ENCODE results near the gene MOSMO. TPM values are rescaled to one million over a fixed set of nuclear protein-coding genes. Genes with fewer than 3 reads are reported as not detected.

Gene MOSMO
- total and polyA plus RNA-seq, 10 donors, result 9.5 to 35.7 (median 16.8) TPM

GRCh38 chr16:22077700-22078313, 69.9 kb downstream of the MOSMO start:
- H3K27ac ChIP-seq, result no peak overlapping the region
- no peaks in the 10 kb centered on the region for H3K9me3 ChIP-seq
- H3K4me3 ChIP-seq, result no peak overlapping the region
- peaks cover 0 to 13% (median 0%) of the 10 kb centered on the region in 6 donors for H3K4me1 ChIP-seq
- peaks cover 0 to 46% (median 4%) of the 10 kb centered on the region in 6 donors for H3K36me3 ChIP-seq
- DNase-seq, result peak; percentile 81
- WGBS, 5 donors, result 42 to 47% (median 43%) methylated on average over 8 of the region's 8 CpGs
- H3K27me3 ChIP-seq (replicated peaks in 1 of 7), result no peaks in the 10 kb centered on the region
- intact Hi-C loops (cut with DNase I; ENCODE audit: low total_unique reads), result loop anchor here (5.0 to 10.0 kb wide), 2 partner anchors 76 to 107 kb away; partner anchors contain the start of gene PDZD9
- TF ChIP-seq POLR2A (IDR thresholded peaks at IDR 0.05), result no peak
- TF ChIP-seq CTCF (IDR thresholded peaks at IDR 0.05 in 8 of 11, conservative IDR thresholded peaks at IDR 0.05 in 3 of 11), result peak; percentile 25 to 80 (median 67)
- TF ChIP-seq POLR2AphosphoS5 (IDR thresholded peaks at IDR 0.05), result no peak

- H3K4me1 ChIP-seq, result peaks cover 0 to 9% (median 0%) of the 10 kb centered on the region in 6 donors
- no peak overlapping the region for H3K4me3 ChIP-seq
- intact Hi-C loops (cut with DNase I; ENCODE audit: low total_unique reads), result loop anchor here (5.0 to 10.0 kb wide), 2 partner anchors 76 to 106 kb away; partner anchors contain the start of gene PDZD9
- H3K27ac ChIP-seq, result no peak overlapping the region
- no peaks in the 10 kb centered on the region for H3K27me3 ChIP-seq (replicated peaks in 1 of 7)
- TF ChIP-seq POLR2A (IDR thresholded peaks at IDR 0.05) (no peak), CTCF (IDR thresholded peaks at IDR 0.05 in 8 of 11, conservative IDR thresholded peaks at IDR 0.05 in 3 of 11) (no peak), POLR2AphosphoS5 (IDR thresholded peaks at IDR 0.05) (no peak)
- peaks cover 0 to 53% (median 4%) of the 10 kb centered on the region in 6 donors for H3K36me3 ChIP-seq
- H3K9me3 ChIP-seq, result no peaks in the 10 kb centered on the region
- DNase-seq, result no peak
- WGBS, 5 donors, result 91 to 98% (median 96%) methylated on average over 1 of the region's 1 CpG
These were observed 70.7 kb downstream of the MOSMO start for GRCh38 chr16:22078656-22079055.

DNA sequence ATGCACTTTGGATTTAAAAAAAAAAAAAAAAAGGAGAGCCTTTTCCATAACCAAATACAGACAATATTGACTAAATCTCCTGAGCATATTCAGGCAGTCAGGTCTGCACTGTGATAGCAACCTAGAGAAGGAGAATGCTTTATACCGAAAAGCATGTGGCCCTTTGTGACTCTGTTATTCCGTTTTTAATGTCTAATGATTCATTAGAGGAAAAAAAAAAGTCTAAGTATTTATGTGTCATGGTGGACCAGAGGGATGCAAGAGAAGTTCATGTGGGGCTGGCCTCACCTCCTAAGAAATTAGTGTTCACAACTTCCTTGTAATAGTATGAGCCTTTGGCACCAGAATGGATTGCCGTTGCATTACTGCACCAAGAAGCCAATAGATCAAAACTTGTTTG, 73.1 kb downstream of the MOSMO start:
- intact Hi-C loops (cut with DNase I; ENCODE audit: low total_unique reads), result no loop called here
- Histone ChIP-seq H3K36me3 (peaks cover 0 to 62% (median 7%) of the 10 kb centered on the region in 6 donors), H3K9me3 (no peaks in the 10 kb centered on the region), H3K27me3 (replicated peaks in 1 of 7) (no peaks in the 10 kb centered on the region), H3K4me1 (peaks cover 0 to 9% (median 0%) of the 10 kb centered on the region in 6 donors), H3K27ac (no peak overlapping the region), H3K4me3 (no peak overlapping the region)
- TF ChIP-seq POLR2A (IDR thresholded peaks at IDR 0.05) (no peak), POLR2AphosphoS5 (IDR thresholded peaks at IDR 0.05) (no peak), CTCF (IDR thresholded peaks at IDR 0.05 in 8 of 11, conservative IDR thresholded peaks at IDR 0.05 in 3 of 11) (no peak)
- WGBS, 5 donors, result 91 to 96% (median 94%) methylated on average over 3 of the region's 3 CpGs
- no peak for DNase-seq

- Histone ChIP-seq H3K27me3 (replicated peaks in 1 of 7) (no peaks in the 10 kb centered on the region), H3K4me1 (no peaks in the 10 kb centered on the region), H3K4me3 (no peak overlapping the region), H3K9me3 (no peaks in the 10 kb centered on the region), H3K27ac (no peak overlapping the region), H3K36me3 (peaks cover 0 to 49% (median 3%) of the 10 kb centered on the region in 6 donors)
- TF ChIP-seq POLR2A (IDR thresholded peaks at IDR 0.05) (no peak), POLR2AphosphoS5 (IDR thresholded peaks at IDR 0.05) (no peak), CTCF (IDR thresholded peaks at IDR 0.05 in 8 of 11, conservative IDR thresholded peaks at IDR 0.05 in 3 of 11) (no peak)
- no peak for DNase-seq
- WGBS, 5 donors, result 94 to 100% (median 98%) methylated on average over 1 of the region's 1 CpG
- intact Hi-C loops (cut with DNase I; ENCODE audit: low total_unique reads), result no loop called here
These were observed 78.5 kb downstream of the MOSMO start for GRCh38 chr16:22086440-22086839.
